Hepatocyte (in vitro differentiated cells): Measurements from ENCODE around the gene POU6F2.

Experiments used
- EZH2 ChIP-seq: fragments of 200-600 bp; sonication (generic); IDR thresholded peaks from 2 replicates; pipeline ENCODE4 v1.6.1; 2016; ENCODE audit warnings: antibody characterized with exemption, mild to moderate bottlenecking, borderline replicate concordance
- TF ChIP-seq, protein P1 (sequence below): fragments of 200-600 bp; sonication (generic); IDR thresholded peaks from 2 replicates; pipeline ENCODE4 v1.5.1; 2016; ENCODE audit warnings: antibody characterized with exemption, mild to moderate bottlenecking; ENCODE audit not compliant: poor library complexity

DNA sequence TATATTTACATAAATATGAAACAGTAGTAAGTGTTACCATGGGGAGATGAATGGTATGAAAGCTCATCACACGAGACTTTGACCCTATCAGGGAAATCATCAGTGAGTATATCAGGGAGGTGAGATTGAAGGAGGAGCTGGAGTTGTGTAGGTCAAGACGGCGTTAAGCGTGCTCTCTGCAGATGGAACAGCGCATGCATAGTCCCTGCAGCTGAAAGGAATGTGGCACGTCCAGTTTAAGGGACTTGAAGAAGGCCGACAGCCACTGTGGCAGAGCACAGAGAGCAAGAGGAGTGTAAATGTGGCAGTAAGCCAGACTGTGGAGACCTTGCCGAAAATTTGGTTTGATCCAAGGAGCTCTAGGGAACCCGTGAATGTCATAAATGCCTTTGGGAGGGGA is 38.9 kb downstream of the POU6F2 start:
- TF ChIP-seq, protein P1, sequence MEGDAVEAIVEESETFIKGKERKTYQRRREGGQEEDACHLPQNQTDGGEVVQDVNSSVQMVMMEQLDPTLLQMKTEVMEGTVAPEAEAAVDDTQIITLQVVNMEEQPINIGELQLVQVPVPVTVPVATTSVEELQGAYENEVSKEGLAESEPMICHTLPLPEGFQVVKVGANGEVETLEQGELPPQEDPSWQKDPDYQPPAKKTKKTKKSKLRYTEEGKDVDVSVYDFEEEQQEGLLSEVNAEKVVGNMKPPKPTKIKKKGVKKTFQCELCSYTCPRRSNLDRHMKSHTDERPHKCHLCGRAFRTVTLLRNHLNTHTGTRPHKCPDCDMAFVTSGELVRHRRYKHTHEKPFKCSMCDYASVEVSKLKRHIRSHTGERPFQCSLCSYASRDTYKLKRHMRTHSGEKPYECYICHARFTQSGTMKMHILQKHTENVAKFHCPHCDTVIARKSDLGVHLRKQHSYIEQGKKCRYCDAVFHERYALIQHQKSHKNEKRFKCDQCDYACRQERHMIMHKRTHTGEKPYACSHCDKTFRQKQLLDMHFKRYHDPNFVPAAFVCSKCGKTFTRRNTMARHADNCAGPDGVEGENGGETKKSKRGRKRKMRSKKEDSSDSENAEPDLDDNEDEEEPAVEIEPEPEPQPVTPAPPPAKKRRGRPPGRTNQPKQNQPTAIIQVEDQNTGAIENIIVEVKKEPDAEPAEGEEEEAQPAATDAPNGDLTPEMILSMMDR: no peak
- TF ChIP-seq EZH2: no peak
